Esophagus muscularis mucosa (tissue), 4 donors: Measurements from ENCODE around the gene ZNF497.

Experiments used
- CTCF ChIP-seq, 3 experiments: fragments of 200-600 bp in 2 of 3; fragments of 450-650 bp in 1 of 3; sonication (generic) in 2 of 3; IDR thresholded peaks; one replicate each; pipeline ENCODE4 v1.5.1; 2017 to 2019; ENCODE audit warnings: antibody characterized with exemption in 3 of 3, mild to moderate bottlenecking in 2 of 3, moderate library complexity in 1 of 3
- EP300 ChIP-seq: sonication (generic); formaldehyde crosslinking; IDR thresholded peaks from one replicate; pipeline ENCODE4 v1.6.1; 2017; ENCODE audit warnings: antibody characterized with exemption
- POLR2A ChIP-seq: fragments of 450-650 bp; IDR thresholded peaks from one replicate; pipeline ENCODE4 v1.6.1; 2017; ENCODE audit warnings: antibody characterized with exemption, moderate library complexity, mild to moderate bottlenecking, low read depth
- POLR2AphosphoS5 ChIP-seq, 2 donors: sonication (generic); formaldehyde crosslinking; IDR thresholded peaks; one replicate each; pipeline ENCODE4 v1.6.1; 2017; ENCODE audit warnings: antibody characterized with exemption in 2 of 2

- TF ChIP-seq CTCF (IDR thresholded peaks at IDR 0.05): no peak
- no peak for TF ChIP-seq POLR2A
- no peak for TF ChIP-seq POLR2AphosphoS5 (IDR thresholded peaks at IDR 0.05)
- no peak for TF ChIP-seq EP300
Observed at GRCh38 chr19:58319241-58319640, 43.3 kb downstream of the ZNF497 start.
